Measurements from ENCODE around the gene GNG7. TPM values are rescaled to one million over a fixed set of nuclear protein-coding genes. Genes with fewer than 3 reads are reported as not detected.

GNG7 gene
- polyA plus RNA-seq, 3 donors, result 1.1 to 1.6 (median 1.3) TPM

- no peak overlapping the region for H3K27ac Mint-ChIP-seq
- intact Hi-C loops (cut with micrococcal nuclease), result loop anchor here in 1 of 2 donors (5.0 kb wide), 1 partner anchor 35 kb away; no protein-coding TSS in a partner anchor
Measured at GRCh38 chr19:2691951-2692350, 10.5 kb downstream of the GNG7 start.

GRCh38 chr19:2690856-2691255 lies 11.6 kb downstream of the GNG7 start:
- no peak overlapping the region for H3K4me3 Mint-ChIP-seq
- H3K27ac ChIP-seq (ENCODE audit: low read depth in 1 of 2, low read length in 2 of 2), result no peak overlapping the region
- peaks cover 0 to 2% (median 2%) of the 10 kb centered on the region in 3 donors for H3K27me3 Mint-ChIP-seq (ENCODE audit: low read depth in 3 of 3)
- DNase-seq, result no peak
- no peak overlapping the region for H3K27ac Mint-ChIP-seq
- no peaks in the 10 kb centered on the region for H3K27me3 ChIP-seq (ENCODE audit: control insufficient read depth in 2 of 2, insufficient read depth in 2 of 2, low read length in 2 of 2)
- H3K4me1 Mint-ChIP-seq, result peaks cover 19% of the 10 kb centered on the region
- H2AFZ ChIP-seq (ENCODE audit: insufficient read depth, low read depth, low read length, poor library complexity, severe bottlenecking), result no peak overlapping the region
- no peak for TF ChIP-seq CTCF (IDR thresholded peaks at IDR 0.05)
- 100% methylated on average over 4 of the region's 11 CpGs for WGBS (ENCODE audit: insufficient coverage)
- H3K4me3 ChIP-seq (replicated peaks in 1 of 3; ENCODE audit: low read depth in 2 of 3, low read length in 3 of 3), result no peak overlapping the region
- no peak overlapping the region for H3K9ac ChIP-seq (ENCODE audit: insufficient read depth, low read length, poor library complexity, severe bottlenecking)
- H3K79me2 ChIP-seq (ENCODE audit: insufficient read depth, low read length), result peaks cover 3% of the 10 kb centered on the region
- H3K9me3 ChIP-seq (replicated peaks in 1 of 2; ENCODE audit: control insufficient read depth in 1 of 2, insufficient read depth in 1 of 2, low read length in 2 of 2), result no peaks in the 10 kb centered on the region
- no peaks in the 10 kb centered on the region for H3K36me3 ChIP-seq (replicated peaks in 1 of 2; ENCODE audit: control insufficient read depth in 1 of 2, insufficient read depth in 2 of 2, low read length in 2 of 2)
- H3K4me1 ChIP-seq (ENCODE audit: control insufficient read depth in 1 of 2, insufficient read depth in 2 of 2, low read length in 2 of 2), result peaks cover 12 to 15% of the 10 kb centered on the region in 2 donors
- H3K9me3 Mint-ChIP-seq, result peaks cover 0 to 5% (median 0%) of the 10 kb centered on the region in 7 donors
- peaks cover 2 to 5% of the 10 kb centered on the region in 2 donors for H3K36me3 Mint-ChIP-seq
- H4K20me1 ChIP-seq (ENCODE audit: insufficient read depth, low read length), result no peaks in the 10 kb centered on the region
- no peak overlapping the region for H3K4me2 ChIP-seq (replicated peaks; ENCODE audit: extremely low read depth, low read length, poor library complexity, severe bottlenecking)
- intact Hi-C loops (cut with micrococcal nuclease), result loop anchor here in 1 of 2 donors (5.0 kb wide), 1 partner anchor 34 kb away; no protein-coding TSS in a partner anchor

More at GRCh38 chr19:2691951-2692350, 10.5 kb downstream of the GNG7 start:
- no peak for DNase-seq
- Histone ChIP-seq H3K9me3 (replicated peaks in 1 of 2; ENCODE audit: control insufficient read depth in 1 of 2, insufficient read depth in 1 of 2, low read length in 2 of 2) (no peaks in the 10 kb centered on the region), H3K4me3 (replicated peaks in 1 of 3; ENCODE audit: low read depth in 2 of 3, low read length in 3 of 3) (no peak overlapping the region), H3K4me2 (replicated peaks; ENCODE audit: extremely low read depth, low read length, poor library complexity, severe bottlenecking) (no peak overlapping the region), H3K9ac (ENCODE audit: insufficient read depth, low read length, poor library complexity, severe bottlenecking) (no peak overlapping the region), H2AFZ (ENCODE audit: insufficient read depth, low read depth, low read length, poor library complexity, severe bottlenecking) (no peak overlapping the region), H3K79me2 (ENCODE audit: insufficient read depth, low read length) (peaks cover 3% of the 10 kb centered on the region), H3K27me3 (ENCODE audit: control insufficient read depth in 2 of 2, insufficient read depth in 2 of 2, low read length in 2 of 2) (no peaks in the 10 kb centered on the region), H3K4me1 (ENCODE audit: control insufficient read depth in 1 of 2, insufficient read depth in 2 of 2, low read length in 2 of 2) (peaks cover 14 to 16% of the 10 kb centered on the region in 2 donors), H4K20me1 (ENCODE audit: insufficient read depth, low read length) (no peaks in the 10 kb centered on the region), H3K27ac (ENCODE audit: low read depth in 1 of 2, low read length in 2 of 2) (no peak overlapping the region), H3K36me3 (replicated peaks in 1 of 2; ENCODE audit: control insufficient read depth in 1 of 2, insufficient read depth in 2 of 2, low read length in 2 of 2) (no peaks in the 10 kb centered on the region)
- H3K27me3 Mint-ChIP-seq (ENCODE audit: low read depth in 3 of 3), result peaks cover 0 to 2% (median 2%) of the 10 kb centered on the region in 3 donors
- H3K4me3 Mint-ChIP-seq, result no peak overlapping the region
- TF ChIP-seq CTCF (IDR thresholded peaks at IDR 0.05), result no peak
- peaks cover 0 to 4% of the 10 kb centered on the region in 2 donors for H3K36me3 Mint-ChIP-seq
- 90% methylated on average over 7 of the region's 9 CpGs for WGBS (ENCODE audit: insufficient coverage)
- peaks cover 0 to 5% (median 0%) of the 10 kb centered on the region in 7 donors for H3K9me3 Mint-ChIP-seq
- peaks cover 21% of the 10 kb centered on the region for H3K4me1 Mint-ChIP-seq
